ENCODE results near the gene CEP350. TPM values are rescaled to one million over a fixed set of nuclear protein-coding genes. Genes with fewer than 3 reads are reported as not detected.

Gene CEP350
- total RNA-seq, 1 experiment from 2014 or later = 42.2 TPM

DNA sequence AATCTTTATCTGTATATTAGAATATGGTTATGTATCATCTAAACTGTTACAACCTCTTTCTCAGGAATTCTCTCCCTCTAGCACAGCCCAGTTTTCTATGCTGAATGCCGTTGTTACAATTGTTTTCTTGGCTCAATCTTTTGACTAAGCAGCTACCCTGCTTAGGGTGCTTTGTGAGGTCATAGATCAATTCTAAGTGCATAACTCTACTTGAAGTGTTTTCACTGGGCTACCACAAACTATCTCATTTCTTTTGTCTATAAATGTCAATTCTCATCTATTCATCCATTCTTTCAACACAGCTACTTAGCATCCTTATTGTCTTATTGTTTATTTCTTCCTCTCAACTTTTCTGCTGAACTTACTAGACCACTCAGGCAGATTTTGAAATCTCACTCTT is 77.1 kb downstream of the CEP350 start:
- Histone ChIP-seq H3K9me3 (ENCODE audit: low read depth, low read length, poor library complexity, severe bottlenecking) (no peaks in the 10 kb centered on the region), H3K4me1 (ENCODE audit: insufficient read depth, low read length, poor library complexity, severe bottlenecking) (no peaks in the 10 kb centered on the region), H3K4me3 (ENCODE audit: low read depth, low read length, poor library complexity, severe bottlenecking) (no peak overlapping the region), H3K27ac (ENCODE audit: low read depth, low read length, poor library complexity, severe bottlenecking) (no peak overlapping the region), H3K36me3 (ENCODE audit: insufficient read depth, low read length, poor library complexity, severe bottlenecking) (peaks cover 9% of the 10 kb centered on the region), H3K27me3 (replicated peaks; ENCODE audit: insufficient read depth, low read depth, low read length, poor library complexity) (no peaks in the 10 kb centered on the region)
- no peak for TF ChIP-seq EZH2 (IDR thresholded peaks at IDR 0.05; ENCODE audit: borderline replicate concordance, low read depth, low read length, poor library complexity, severe bottlenecking)
- TF ChIP-seq, protein P1, sequence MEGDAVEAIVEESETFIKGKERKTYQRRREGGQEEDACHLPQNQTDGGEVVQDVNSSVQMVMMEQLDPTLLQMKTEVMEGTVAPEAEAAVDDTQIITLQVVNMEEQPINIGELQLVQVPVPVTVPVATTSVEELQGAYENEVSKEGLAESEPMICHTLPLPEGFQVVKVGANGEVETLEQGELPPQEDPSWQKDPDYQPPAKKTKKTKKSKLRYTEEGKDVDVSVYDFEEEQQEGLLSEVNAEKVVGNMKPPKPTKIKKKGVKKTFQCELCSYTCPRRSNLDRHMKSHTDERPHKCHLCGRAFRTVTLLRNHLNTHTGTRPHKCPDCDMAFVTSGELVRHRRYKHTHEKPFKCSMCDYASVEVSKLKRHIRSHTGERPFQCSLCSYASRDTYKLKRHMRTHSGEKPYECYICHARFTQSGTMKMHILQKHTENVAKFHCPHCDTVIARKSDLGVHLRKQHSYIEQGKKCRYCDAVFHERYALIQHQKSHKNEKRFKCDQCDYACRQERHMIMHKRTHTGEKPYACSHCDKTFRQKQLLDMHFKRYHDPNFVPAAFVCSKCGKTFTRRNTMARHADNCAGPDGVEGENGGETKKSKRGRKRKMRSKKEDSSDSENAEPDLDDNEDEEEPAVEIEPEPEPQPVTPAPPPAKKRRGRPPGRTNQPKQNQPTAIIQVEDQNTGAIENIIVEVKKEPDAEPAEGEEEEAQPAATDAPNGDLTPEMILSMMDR (conservative IDR thresholded peaks at IDR 0.05; ENCODE audit: low read depth, low read length) = no peak
- DNase-seq (ENCODE audit: low spot score) = no peak
- intact Hi-C loops (cut with micrococcal nuclease; ENCODE audit: unreplicated experiment) = no loop called here
- POLR2A ChIA-PET (ENCODE audit: low non-redundant PET) = no interaction called here
- no TSS peak for BruUV-seq (replicated peaks)
- CTCF ChIA-PET = no interaction called here

GRCh38 chr1:180033390-180033789 is 78.8 kb downstream of the CEP350 start:
- Histone ChIP-seq H3K4me1 (ENCODE audit: insufficient read depth, low read length, poor library complexity, severe bottlenecking) (no peaks in the 10 kb centered on the region), H3K27me3 (replicated peaks; ENCODE audit: insufficient read depth, low read depth, low read length, poor library complexity) (no peaks in the 10 kb centered on the region), H3K36me3 (ENCODE audit: insufficient read depth, low read length, poor library complexity, severe bottlenecking) (peaks cover 24% of the 10 kb centered on the region), H3K4me3 (ENCODE audit: low read depth, low read length, poor library complexity, severe bottlenecking) (no peak overlapping the region), H3K9me3 (ENCODE audit: low read depth, low read length, poor library complexity, severe bottlenecking) (no peaks in the 10 kb centered on the region), H3K27ac (ENCODE audit: low read depth, low read length, poor library complexity, severe bottlenecking) (no peak overlapping the region)
- BruUV-seq (replicated peaks) = no TSS peak
- intact Hi-C loops (cut with micrococcal nuclease; ENCODE audit: unreplicated experiment) = no loop called here
- TF ChIP-seq, protein P1 (conservative IDR thresholded peaks at IDR 0.05; ENCODE audit: low read depth, low read length) = no peak
- no peak for TF ChIP-seq EZH2 (IDR thresholded peaks at IDR 0.05; ENCODE audit: borderline replicate concordance, low read depth, low read length, poor library complexity, severe bottlenecking)
- DNase-seq (ENCODE audit: low spot score) = no peak
- ChIA-PET CTCF (no interaction called here), POLR2A (ENCODE audit: low non-redundant PET) (no interaction called here)

GRCh38 chr1:180040034-180040433 is 85.4 kb downstream of the CEP350 start:
- Histone ChIP-seq H3K27me3 (replicated peaks; ENCODE audit: insufficient read depth, low read depth, low read length, poor library complexity) (no peaks in the 10 kb centered on the region), H3K36me3 (ENCODE audit: insufficient read depth, low read length, poor library complexity, severe bottlenecking) (peaks cover 35% of the 10 kb centered on the region), H3K4me1 (ENCODE audit: insufficient read depth, low read length, poor library complexity, severe bottlenecking) (no peaks in the 10 kb centered on the region), H3K4me3 (ENCODE audit: low read depth, low read length, poor library complexity, severe bottlenecking) (no peak overlapping the region), H3K27ac (ENCODE audit: low read depth, low read length, poor library complexity, severe bottlenecking) (no peak overlapping the region), H3K9me3 (ENCODE audit: low read depth, low read length, poor library complexity, severe bottlenecking) (no peaks in the 10 kb centered on the region)
- no TSS peak for BruUV-seq (replicated peaks)
- ChIA-PET CTCF (no interaction called here), POLR2A (ENCODE audit: low non-redundant PET) (no interaction called here)
- DNase-seq (ENCODE audit: low spot score) = no peak
- intact Hi-C loops (cut with micrococcal nuclease; ENCODE audit: unreplicated experiment) = no loop called here
- TF ChIP-seq EZH2 (IDR thresholded peaks at IDR 0.05; ENCODE audit: borderline replicate concordance, low read depth, low read length, poor library complexity, severe bottlenecking) = no peak

- Histone ChIP-seq H3K27me3 (replicated peaks; ENCODE audit: insufficient read depth, low read depth, low read length, poor library complexity) (no peaks in the 10 kb centered on the region), H3K9me3 (ENCODE audit: low read depth, low read length, poor library complexity, severe bottlenecking) (no peaks in the 10 kb centered on the region), H3K4me3 (ENCODE audit: low read depth, low read length, poor library complexity, severe bottlenecking) (no peak overlapping the region), H3K27ac (ENCODE audit: low read depth, low read length, poor library complexity, severe bottlenecking) (no peak overlapping the region), H3K36me3 (ENCODE audit: insufficient read depth, low read length, poor library complexity, severe bottlenecking) (peaks cover 46% of the 10 kb centered on the region), H3K4me1 (ENCODE audit: insufficient read depth, low read length, poor library complexity, severe bottlenecking) (no peaks in the 10 kb centered on the region)
- intact Hi-C loops (cut with micrococcal nuclease; ENCODE audit: unreplicated experiment) = no loop called here
- CTCF ChIA-PET = no interaction called here
- no TSS peak for BruUV-seq (replicated peaks)
- POLR2A ChIA-PET (ENCODE audit: low non-redundant PET) = no interaction called here
- TF ChIP-seq EZH2 (IDR thresholded peaks at IDR 0.05; ENCODE audit: borderline replicate concordance, low read depth, low read length, poor library complexity, severe bottlenecking) = no peak
- TF ChIP-seq, protein P1 (conservative IDR thresholded peaks at IDR 0.05; ENCODE audit: low read depth, low read length) = no peak
- DNase-seq (ENCODE audit: low spot score) = no peak
Measured at GRCh38 chr1:180041582-180041981, 87.0 kb downstream of the CEP350 start.
